HG03432 (cell line): ENCODE data around the gene UROD.
"Not testable (repeated sequence)": the region's sequence is repeated elsewhere in the genome, so short reads cannot be mapped to it uniquely, and the experiment has no call there.

Experiments
- ATAC-seq: cut with Tn5 transposase; IDR thresholded peaks from one replicate; pipeline ENCODE4 v1.9.1; 2021; ENCODE audit warnings: mild to moderate bottlenecking, moderate library complexity; ENCODE audit not compliant: unreplicated experiment

The UROD gene

DNA sequence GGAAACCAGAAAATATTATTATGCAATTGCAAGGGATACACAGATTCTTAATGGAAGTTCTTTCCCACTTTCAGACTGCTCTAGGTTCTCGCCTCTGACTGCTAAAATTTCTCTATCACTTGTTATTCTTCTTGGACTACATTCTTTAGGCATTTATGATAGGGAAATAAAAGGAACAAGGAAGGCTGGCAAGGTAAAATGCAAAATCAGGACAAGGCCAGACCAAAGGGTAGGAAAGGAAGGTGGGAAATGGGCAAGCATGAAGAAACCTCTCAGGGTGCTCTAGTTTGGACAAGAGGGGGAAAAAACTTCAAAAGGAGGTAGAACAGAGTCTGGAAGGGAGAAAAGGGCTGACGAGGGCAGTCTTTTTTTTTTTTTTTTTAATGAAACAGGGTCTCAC, 26.2 kb downstream of the UROD start:
- no peak for ATAC-seq

DNA sequence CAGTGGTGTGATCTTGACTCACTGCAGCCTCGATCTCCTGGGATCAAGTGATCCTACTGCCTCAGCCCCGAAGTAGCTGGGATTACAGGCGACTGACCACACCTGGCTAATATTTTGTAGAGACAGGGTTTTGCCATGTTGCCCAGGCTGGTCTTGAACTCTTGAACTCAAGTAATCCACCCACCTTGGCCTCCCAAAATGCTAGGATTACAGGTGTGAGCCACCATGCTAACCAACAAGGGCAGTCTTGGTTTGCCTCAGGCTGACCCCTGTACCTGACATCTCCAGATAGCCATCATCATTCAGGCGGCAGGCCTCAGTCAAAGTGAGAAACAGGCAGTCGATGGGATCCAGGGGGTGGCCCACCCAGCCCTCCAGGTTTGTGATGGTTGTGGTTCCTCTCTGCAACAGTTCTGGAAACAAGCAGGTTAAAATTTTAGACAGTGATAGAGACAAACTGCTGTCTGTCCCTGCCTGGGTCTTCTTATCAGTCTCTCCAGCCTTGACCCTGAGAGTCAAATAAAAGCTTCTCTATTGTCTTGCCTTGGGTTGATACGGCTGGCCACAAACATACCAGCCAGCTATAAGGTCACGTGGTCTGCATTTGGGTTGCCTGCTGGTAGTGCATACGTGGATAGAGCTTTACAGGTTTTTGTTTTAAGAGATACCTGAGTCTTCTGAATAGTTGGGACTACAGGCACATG, 26.8 kb downstream of the UROD start:
- ATAC-seq = no peak

DNA sequence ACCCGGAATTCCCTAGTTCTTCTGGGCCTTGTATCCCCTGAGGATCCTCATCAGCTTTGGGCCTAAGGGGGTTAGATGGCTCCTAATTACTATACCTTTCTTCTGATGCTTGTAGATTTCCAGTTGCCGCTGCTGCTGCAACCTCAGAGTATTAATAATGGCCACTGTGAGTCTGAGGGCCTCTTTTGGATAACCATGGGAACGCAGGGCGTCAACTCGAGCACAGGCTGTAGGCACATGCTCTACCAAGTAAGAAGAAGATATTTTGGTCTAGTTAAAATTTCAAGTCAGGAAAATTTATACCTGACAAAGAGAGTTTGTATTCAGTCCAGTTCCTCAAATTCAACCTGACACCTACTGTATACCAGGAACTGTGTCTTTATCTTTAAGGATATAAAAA, 28.2 kb downstream of the UROD start:
- ATAC-seq = no peak

DNA sequence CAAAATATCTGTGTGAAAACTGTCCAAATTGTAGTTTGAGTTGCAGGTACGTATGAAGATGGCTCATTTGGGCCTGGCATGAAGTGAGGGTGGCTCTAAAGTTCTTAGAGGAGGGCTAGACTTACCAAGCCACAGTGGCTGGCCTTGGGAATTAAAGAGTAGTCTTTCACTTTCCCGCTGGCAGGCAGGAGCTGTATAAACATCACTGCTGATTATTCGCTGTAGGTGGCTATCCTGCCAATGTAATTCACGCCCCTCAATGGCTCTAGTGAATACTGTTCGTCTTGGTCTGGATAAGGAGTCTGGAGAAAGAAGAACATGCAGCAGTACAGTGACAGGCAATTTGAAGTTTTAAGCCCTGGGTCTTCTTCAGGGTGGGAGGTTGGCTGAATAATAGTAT, 31.0 kb downstream of the UROD start:
- no peak for ATAC-seq

DNA sequence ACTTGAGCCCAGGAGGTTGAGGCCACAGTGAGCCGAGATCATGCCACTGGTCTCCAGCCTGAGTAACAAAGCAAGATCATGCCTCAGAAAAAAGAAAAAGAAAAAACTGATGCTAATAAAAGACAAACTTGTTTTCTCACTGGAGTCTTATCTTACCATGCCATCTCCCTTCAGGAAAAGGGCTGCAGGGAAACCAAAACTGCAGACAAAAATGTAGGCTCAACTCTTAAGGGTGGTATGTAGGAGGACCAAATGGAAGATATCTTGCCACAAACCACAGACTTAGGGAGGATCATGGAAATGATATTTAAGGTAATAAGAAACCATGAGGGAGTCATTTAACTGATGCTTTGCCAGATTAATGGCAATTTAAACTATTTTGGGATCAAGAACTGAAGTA, 32.9 kb downstream of the UROD start:
- ATAC-seq = no peak

DNA sequence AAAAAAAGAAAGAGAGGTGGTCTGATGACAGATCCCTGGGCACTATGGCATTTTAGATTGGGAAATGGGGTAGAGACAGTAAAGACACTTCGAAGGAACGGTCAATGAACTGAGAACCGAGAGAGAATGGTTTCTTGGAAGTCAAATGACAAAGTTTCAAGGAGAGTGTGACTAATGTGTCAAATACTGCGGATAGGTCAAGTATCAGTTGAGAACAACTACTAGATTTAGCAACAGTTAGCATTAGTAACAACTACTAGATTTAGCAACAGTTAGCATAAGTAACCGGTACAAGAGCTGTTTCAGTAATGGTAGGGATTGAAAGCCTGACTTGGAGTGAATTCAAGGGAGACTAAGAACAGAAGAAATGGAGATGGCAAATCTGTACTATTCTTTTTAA, 35.0 kb downstream of the UROD start:
- no peak for ATAC-seq

DNA sequence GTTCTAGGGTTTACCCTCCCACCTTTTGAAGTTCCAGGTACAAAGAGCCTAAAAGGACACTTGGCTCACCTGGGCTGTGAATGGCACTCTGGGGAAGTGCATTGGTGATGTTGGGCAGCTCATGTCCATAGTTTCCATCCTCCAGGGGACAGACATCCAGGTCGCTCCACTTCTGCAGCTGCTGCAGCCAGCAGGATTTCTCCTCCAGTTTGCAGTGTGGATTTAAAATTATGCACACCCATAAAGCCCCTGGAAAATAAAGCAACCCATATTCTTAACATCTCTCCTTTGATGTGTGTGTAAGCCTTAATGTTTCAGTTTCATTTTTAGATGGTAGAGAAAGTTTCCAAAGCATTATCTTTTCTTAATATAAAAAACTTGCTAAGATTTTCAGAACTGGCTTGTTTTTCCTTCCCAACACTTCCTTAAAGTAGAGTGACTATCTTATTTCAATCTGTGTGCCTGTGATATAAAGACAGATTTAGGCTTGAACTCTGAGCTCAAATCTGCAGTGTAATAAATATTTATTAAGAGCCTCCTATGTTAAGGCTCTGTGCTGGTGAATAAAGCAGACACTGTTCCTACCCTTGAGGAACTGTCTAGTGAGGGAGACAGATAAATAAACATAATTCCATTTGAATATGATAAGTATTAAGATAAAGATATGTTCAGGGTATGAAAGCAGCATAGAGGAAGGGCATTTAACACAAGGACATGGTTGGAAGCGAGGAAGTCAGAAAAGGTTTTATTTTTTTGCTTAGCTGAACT, 39.1 kb downstream of the UROD start:
- ATAC-seq = no peak

DNA sequence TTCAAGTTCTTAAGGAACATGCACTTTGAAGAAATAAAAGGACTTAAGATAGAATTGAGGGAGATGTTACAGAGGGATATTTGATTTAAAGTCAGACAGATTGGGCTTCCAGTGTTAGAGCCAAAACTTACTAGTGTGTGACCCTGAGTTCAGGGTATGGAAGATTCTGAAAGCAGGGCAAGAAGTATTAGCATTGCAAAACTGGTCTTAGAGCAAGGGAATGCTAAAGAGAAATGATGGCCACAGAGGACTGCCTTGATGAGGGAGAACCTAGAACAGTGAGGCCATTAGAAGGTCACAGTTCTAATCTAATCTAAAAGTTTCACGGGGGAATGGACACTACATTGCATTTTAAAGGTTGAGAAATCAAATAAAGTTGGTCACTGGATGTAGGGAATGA, 45.5 kb downstream of the UROD start:
- no peak for ATAC-seq

DNA sequence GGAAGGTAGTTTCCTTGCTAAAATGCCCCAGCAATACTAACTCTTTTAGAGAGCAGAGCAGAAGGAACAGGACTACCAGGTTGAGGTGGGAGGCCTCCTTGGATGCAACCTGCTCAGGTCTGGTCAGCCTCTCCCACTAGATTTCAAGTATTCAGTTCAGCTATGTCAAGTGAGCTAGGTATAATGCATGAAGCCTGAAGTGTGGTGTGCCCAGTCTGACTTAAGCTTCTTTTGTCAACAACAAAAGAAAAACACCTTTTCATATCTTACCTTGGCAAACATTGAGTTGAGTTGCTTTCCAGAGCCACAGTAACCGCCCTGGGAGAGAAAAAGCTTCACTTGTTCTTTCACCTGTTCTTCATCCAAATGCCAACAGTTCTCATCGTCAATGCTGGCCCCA, 47.8 kb downstream of the UROD start:
- ATAC-seq = no peak

DNA sequence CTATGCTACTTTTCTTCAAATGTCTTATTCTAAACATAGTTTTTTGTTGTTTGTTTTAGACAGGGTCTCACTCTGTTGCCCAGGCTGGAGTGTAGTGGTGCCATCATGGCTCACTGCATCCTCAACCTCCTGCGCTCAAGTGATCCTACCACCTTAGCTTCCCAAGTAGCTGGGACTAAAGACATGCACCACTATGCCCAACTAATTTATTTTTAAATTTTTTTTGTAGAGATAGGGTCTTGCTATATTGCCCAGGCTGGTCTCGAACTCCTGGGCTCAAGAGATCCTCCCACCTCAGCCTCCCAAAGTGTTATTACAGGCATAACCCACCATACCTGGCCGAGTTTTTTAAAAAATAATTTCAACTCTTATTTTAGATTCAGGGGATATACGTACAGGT, 50.4 kb downstream of the UROD start:
- not testable (repeated sequence) for ATAC-seq

DNA sequence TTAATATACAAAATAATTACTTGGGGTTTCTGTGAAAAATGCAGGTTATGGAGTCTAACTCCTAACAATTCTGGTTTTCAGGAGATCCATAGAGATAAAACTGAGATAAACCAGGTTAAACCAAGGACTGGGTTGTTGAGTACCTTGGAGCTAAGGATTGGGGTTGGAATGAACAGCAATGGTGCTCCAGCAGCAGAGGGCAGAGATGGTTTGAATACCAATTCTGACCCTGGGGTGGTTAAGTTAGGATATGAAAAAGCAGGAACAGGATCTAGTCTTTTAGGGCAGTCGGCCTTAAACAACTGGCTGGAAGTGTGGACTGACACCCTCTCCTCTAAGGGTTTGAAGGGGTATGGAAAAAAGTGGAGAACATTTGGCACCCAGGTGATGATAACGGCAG, 53.0 kb downstream of the UROD start:
- ATAC-seq = no peak
